Left colon (tissue), 2 donors: ENCODE data around the gene GSC2. TPM values are rescaled to one million over a fixed set of nuclear protein-coding genes. Genes with fewer than 3 reads are reported as not detected.

Experiments used
- ATAC-seq: fragments of 200-7000 bp; cut with Tn5 transposase; one replicate; pipeline ENCODE4 v1.9.1; 2020; ENCODE audit warnings: mild to moderate bottlenecking, moderate library complexity
- DNase-seq, 2 donors: peaks; one replicate each; pipeline ENCODE4 v3.0.0-alpha.2; 2020
- intact Hi-C, 2 donors: fragments of 100-400 bp; cut with DNase I in 1 of 2; cut with micrococcal nuclease in 1 of 2; formaldehyde crosslinking; loops; one replicate each; pipeline versions ENCODE4 v1.11.2 to v1.14.0; 2022; cut with DNase I, micrococcal nuclease
- total RNA-seq, 2 donors: library from RNA; stranded (reverse); fragmentation: NEBNext Ultra II Directional; extraction: Animal tissue kit (Norgen Biotek cat#: 25700); gene quantifications; one replicate each; pipeline ENCODE4 v1.2.1, GENCODE V29; 2021
- donor health status: DM: no; HTN: no; CAD: no.
- donor health status: DM: yes; HTN: yes; CAD: no.

GSC2 gene
- total RNA-seq, 2 donors from 2014 or later: not detected

GRCh38 chr22:19178657-19179496 is 28.8 kb upstream of the GSC2 start, which contains the start of gene SLC25A1:
Gene SLC25A1 (minus strand): TSS chr22:19178736. CDS start chr22:19178673, 63 bp downstream.
- DNase-seq: peak; percentile 91 to 96
- peak; percentile 81 for ATAC-seq
- intact Hi-C loops: no loop called here

DNA sequence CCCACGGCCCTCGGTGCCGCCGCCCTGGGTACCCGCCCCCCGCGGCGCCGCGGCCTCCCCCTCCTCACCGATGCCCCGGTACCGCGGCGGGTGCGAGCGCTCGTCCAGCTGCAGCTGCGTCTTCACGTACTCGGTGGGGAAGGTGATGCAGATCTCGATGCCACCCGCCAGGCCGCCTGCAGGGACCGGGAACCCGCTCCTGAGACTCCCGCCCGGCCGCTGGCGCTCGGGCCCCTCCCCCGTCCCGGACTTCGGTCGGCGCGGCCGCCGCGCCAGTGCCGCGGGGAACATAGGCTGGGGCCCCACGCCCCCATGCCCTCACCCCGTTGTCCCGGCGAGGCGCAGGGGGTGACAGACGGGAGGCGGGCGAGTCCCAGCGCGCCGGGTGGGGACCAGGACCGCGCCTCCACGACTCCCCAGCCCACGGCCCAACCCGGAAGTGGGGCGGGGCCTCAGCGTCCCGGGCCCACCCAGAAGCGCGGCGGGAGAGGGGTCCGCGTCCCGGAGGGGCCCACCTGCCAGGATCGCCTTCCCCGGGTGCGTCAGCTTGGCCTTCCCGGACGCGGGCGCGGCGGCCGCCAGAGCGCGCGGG is 28.1 kb upstream of the GSC2 start:
- ATAC-seq (peak; percentile 48), DNase-seq (peak; percentile 60 to 78)
- intact Hi-C loops: no loop called here

- peak in 1 of 2 donors; percentile 14 for DNase-seq
- ATAC-seq: no peak
- intact Hi-C loops: no loop called here
Observed at GRCh38 chr22:19177164-19178064, 27.3 kb upstream of the GSC2 start.

- ATAC-seq: no peak
- intact Hi-C loops: no loop called here
- peak in 1 of 2 donors; percentile 13 for DNase-seq
Observed at GRCh38 chr22:19176732-19177131, 26.6 kb upstream of the GSC2 start.

- intact Hi-C loops: no loop called here
- ATAC-seq (no peak), DNase-seq (peak in 1 of 2 donors; percentile 23)
Observed at GRCh38 chr22:19176175-19176643, 26.1 kb upstream of the GSC2 start.

- DNase-seq: peak in 1 of 2 donors; percentile 18
- ATAC-seq: no peak
- intact Hi-C loops: no loop called here
Observed at GRCh38 chr22:19175602-19176174, 25.6 kb upstream of the GSC2 start.

- DNase-seq (no peak), ATAC-seq (no peak)
- intact Hi-C loops: no loop called here
Observed at GRCh38 chr22:19175026-19175601, 25.0 kb upstream of the GSC2 start.

DNA sequence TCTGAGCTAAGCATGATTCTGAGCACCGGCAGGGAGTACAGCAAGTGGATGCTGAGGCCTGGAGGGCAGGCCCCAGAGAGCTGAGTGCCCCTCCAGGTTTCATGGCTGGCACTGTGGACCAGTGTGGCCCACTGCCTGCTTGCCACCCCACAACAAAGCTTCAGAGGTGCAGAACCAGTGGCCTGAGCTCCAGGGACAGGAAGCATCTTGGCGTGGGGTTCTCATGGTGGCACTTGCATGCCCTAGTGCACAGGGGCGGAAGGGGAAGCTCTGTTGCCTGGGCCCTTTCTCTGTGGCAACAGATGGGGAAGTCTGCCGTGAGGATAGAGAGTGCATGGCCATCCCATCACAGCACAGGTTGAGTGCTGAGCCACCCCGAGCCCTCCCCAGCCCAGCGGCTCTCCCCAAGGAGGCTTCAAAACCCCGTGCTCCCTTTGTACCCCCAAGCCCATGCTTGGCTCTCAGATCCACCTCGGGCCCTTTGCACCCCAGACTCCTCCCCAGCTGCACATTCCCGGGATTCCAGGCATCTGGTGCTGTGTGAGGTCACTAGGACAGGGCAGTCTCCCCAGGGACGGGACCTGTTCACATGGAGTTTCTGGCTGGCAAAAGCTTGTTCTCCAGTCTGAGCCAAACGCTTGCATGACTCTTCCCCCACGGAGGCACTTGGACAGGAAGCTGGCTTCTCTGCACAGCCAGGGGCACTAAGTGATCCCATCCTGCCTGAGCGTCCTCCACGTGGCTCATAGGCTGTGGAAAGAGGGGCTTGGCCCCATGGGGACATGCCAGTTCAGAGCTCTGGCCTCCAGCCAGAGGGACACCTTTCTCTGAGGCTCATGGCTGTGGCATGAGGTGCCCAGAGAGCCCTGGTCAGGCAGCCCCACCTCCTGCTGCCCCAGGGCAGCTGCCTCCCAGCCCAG is 24.3 kb upstream of the GSC2 start:
- intact Hi-C loops: no loop called here
- ATAC-seq: no peak
- peak in 1 of 2 donors; percentile 13 for DNase-seq

DNA sequence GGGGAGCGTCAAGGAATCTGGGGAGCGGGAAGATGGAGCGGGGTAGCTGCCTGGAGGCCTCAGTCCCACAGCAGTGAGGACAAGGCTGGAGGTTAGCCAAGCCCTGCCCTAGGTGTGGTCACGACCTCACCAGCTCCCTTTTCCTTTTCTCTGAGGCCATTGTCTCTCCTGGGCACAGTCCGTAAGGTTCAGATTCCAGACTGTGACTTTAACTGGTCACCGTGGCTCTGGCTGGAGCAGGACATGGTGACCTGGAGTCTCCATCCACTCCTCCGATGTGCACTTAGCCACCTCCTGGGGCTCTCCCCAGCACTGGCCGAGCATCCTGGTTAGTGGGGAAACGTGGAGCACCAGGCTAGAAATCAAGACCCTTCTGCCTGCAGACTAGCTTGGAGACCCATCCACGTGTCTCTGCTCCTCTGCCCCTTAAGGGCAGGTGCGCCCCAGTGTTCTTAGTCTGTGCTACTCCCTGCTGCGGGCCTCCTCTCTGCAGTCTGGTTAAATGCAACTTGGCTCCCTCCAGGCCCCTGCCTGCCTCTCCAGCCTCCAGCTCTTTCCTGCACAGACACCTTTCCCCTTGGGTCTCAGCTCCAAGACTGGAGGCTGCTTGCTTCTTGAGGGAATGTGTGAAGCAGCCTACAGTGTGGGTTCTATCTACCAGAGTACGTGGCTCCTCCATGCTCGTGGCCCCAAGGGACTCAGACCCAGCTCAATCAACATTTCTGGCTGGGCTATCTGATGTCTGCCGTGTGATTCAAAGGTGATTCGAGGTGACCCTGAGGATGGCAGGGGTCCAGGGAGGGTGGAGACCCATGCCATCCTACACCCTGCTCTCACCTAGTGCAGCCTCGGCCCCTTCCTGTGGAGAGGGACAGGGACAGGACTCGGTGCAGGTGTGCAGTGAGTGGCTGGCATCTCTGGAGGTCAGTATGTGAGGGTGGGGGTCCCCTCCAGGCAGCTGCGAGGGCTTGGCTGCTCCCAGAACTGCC is 23.2 kb upstream of the GSC2 start:
- intact Hi-C loops: no loop called here
- peak; percentile 76 to 83 for DNase-seq
- ATAC-seq: peak; percentile 64

DNA sequence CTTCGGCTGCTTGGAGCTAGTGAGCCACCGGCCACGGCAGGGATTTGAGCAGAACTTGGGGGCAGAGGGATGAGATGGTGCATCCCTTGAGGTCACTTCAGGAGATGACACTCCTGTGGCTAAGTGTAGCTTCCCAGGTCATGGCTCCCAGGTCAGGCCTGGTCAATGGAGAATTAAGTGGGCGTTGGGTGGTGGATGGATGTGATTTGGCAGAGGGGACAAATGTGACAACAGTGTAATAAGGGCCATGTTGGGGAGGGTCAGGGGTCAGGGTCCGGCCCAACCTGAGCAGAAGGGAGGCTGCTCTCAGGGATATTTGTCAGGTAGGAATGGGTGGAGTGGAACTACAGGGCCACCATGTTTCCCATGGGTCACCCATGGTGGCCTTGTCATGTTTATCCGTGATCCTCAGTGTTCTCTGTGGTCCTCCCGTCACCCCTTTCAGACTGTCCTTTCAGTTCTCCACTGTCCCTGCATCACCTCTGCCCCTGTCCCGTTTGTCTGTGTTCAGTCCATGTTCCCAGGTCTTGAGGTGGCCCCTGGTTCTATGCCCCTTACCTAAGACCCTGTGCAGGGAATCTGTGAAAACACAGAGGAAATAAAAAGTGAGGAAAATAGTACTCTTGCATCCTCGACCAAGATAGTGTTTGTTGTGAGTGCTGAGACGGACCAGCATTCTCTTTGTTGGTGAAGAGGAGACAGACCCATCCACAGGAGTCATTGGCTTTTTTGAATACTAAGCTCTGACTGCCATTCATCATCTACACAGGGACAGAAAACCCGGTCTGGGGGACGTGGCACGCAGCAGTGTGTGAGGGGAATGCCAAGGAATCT is 22.3 kb upstream of the GSC2 start:
- ATAC-seq (no peak), DNase-seq (no peak)
- intact Hi-C loops: no loop called here

DNA sequence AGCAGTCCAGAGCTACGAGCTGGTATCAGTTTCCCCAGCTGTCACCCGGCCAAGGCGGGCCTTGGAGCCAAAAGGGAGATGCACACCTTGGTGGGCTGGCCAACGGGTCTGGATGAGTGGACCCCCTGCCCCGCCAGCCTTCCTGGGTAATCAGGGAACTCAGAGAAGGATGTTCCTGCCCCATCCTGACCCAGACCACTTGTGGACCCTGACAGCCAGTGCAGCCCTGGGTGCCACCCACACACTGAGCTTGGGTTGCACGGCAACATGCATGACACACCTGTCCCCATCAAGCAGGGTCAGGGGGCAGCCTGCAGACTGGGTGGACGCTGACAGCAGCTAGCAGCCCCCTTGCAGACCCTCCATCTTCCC is 19.8 kb upstream of the GSC2 start:
- DNase-seq (no peak), ATAC-seq (no peak)
- intact Hi-C loops: no loop called here

- no peak for ATAC-seq
- no peak for DNase-seq
Observed at GRCh38 chr22:19169002-19169946, 19.2 kb upstream of the GSC2 start.

GRCh38 chr22:19168088-19168890 is 18.2 kb upstream of the GSC2 start:
- no peak for ATAC-seq
- no peak for DNase-seq
- intact Hi-C loops: no loop called here

More at GRCh38 chr22:19169002-19169946, 19.2 kb upstream of the GSC2 start:
- intact Hi-C loops: no loop called here
